GM21423 (cell line): Measurements from ENCODE around the gene FAM111A.
"Not testable (repeated sequence)": the region's sequence is repeated elsewhere in the genome, so short reads cannot be mapped to it uniquely, and the experiment has no call there.

ENCODE experiments used
- ATAC-seq: cut with Tn5 transposase; IDR thresholded peaks from one replicate; pipeline ENCODE4 v1.9.1; 2021; ENCODE audit warnings: mild to moderate bottlenecking, moderate library complexity; ENCODE audit not compliant: unreplicated experiment

The FAM111A gene, protein sequence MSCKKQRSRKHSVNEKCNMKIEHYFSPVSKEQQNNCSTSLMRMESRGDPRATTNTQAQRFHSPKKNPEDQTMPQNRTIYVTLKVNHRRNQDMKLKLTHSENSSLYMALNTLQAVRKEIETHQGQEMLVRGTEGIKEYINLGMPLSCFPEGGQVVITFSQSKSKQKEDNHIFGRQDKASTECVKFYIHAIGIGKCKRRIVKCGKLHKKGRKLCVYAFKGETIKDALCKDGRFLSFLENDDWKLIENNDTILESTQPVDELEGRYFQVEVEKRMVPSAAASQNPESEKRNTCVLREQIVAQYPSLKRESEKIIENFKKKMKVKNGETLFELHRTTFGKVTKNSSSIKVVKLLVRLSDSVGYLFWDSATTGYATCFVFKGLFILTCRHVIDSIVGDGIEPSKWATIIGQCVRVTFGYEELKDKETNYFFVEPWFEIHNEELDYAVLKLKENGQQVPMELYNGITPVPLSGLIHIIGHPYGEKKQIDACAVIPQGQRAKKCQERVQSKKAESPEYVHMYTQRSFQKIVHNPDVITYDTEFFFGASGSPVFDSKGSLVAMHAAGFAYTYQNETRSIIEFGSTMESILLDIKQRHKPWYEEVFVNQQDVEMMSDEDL

DNA sequence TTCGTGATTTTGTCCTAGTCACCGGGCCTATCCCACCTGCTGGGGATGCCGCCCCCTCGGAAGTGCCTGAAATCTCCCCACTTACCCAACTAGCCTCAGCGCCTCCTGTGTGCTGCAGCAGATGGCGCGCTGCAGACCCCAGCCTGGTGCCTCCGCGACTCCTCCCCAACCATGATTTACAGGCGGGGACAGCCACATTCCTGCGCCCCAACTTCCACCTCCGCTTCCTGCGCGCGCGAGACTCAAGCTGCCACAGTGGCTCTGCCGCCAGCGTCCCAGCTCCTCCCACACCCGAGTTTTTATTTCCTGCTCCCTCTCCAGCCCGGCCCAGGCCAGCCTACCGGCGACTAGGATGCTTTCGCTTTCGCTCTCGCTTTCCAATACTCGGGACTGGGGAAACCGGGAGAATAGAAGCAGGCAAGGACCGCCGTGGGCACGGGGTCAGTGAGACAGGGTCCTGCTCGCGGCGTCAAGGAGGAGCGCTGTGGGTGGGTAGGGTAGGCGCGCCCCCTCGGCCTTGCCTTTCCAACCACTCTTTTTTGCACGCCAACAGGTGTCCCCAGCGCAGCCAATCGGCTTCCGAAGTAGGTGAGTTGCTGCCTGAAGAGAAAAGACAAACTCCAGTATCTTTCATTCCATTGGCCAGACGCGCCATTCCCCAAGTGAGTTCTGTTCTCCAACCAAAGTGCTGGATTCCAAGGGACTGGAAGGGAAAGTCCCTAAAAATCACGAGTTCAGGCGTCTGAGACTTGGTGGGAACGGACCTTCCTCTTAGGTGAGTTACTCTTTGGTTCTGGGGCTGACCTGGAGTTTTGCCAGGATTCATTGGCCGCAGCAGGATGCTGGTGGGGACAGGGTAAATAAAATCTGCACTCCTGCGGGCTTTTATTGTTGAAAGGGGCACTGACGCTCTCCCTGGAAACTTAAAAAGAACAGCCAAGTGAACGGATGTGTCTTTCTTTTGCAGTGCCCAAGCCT, at the start of gene FAM111A:
Gene FAM111A, plus strand, starts transcription at position 327 of the 978 bp plus-strand sequence. CDS start 6,017 bp downstream, outside the sequence.
- peak; percentile 67 for ATAC-seq

DNA sequence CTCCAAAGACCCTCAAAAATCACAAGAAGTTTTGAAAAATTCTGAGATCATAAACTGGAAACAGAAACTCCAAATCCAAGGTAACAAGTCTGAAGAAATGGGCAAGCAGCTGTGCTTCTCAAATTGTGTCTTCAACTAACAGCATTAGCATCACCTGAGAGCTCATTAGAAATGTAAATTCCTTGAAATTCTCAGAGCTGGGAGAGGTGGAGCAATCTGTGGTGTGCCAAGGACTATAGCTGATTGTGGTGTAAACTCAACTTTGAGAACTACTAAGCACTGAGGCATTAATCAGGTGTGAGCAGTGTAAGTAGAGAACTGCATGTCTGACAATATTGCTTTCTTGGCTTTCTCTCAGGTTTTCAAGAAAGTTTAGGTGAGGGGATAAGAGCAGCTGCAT, 49.1 kb upstream of the FAM111A start:
- ATAC-seq, result not testable (repeated sequence)

DNA sequence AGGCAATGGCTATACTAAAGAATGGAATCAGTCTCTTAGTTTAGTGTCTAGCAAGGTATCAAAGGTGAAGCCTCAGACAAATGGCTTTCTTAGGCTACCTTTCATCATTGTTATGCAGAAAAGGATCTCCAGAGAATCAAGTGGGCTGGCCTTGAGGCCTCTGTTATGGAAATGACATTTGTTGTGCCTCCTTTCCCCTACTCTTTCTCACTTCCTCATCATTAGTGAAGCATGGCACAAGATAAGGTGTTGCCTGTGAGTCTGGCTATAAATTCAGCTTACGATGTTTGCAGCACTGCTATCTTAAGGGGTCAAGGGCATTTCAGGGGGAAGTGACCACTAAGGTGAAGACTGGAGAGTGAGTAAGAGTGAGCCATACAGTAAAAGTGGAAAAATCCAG, 47.4 kb upstream of the FAM111A start:
- peak; percentile 72 for ATAC-seq

DNA sequence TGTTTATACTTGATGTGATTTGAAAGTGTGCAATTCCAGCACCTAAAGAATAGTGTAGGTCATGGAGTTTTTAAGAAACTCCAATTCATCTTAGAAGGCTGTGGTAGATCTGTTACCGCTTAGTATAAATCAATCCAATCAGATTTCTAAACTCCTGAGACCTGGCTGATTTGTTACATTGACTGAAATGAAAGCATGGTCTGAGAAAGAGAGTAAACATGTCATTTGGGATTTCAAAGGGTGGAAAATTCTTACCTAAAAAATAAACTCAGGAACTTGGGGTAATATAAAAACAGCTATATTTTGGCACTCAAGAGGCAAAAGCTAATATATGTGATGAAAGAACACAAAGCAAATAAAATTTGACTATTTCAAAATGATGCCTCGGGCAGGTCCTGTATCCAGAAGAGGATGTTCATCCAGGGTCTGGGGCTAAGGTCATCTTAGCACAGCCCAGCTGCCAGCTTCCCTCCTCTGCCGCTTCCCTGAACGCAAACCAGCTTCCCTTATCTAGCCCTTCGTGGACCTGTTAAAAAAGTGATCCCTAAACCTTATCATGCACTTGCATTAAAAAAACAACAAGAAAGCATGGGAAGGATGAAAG, 46.6 kb upstream of the FAM111A start:
- not testable (repeated sequence) for ATAC-seq

DNA sequence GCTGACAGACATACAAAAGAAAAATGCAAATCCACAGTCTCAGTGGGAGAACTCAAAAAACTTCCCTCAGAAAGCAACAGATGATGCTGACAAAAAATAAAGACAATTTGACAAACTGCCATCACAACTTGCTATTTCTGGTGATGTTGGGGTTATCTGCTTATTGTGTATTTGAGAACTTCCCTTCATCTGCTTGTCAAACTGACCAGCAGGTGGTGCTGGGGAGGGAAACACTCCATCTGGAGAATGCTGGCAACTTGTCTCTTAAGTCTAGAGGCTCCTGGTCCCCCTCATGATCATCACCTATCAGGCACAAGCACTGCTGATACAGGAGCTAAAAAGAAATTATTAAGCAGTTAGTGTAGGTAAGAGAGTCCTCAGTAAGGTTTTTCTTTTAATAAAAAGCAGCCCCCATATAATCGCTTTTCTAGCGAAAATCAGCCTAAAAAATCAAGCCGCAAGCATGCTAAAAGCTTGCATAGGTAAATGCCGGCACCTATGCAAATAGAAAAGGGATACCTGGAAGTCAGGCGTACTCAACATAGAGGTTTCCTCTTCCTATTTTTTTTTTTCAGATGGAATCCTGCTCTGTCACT, 45.4 kb upstream of the FAM111A start:
- ATAC-seq, result no peak

DNA sequence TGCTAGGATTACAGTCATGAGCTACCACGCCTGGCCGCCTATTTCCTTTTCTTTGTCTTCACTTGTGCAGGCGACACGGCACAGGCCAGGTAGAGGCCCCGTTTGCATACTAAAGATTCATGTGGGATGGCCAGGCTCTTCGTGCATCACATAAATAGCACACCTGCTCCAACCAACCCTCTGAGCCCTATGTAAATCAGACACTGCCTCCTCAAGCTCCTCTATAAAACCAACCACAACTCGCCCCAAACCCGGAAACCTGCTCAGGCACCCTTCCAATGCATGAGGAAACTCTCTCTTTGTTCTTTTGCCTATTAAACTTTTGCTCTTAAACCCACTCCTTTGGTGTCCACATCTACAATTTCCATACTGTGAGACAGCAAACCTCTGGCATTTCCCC, 44.7 kb upstream of the FAM111A start:
- ATAC-seq, result not testable (repeated sequence)

DNA sequence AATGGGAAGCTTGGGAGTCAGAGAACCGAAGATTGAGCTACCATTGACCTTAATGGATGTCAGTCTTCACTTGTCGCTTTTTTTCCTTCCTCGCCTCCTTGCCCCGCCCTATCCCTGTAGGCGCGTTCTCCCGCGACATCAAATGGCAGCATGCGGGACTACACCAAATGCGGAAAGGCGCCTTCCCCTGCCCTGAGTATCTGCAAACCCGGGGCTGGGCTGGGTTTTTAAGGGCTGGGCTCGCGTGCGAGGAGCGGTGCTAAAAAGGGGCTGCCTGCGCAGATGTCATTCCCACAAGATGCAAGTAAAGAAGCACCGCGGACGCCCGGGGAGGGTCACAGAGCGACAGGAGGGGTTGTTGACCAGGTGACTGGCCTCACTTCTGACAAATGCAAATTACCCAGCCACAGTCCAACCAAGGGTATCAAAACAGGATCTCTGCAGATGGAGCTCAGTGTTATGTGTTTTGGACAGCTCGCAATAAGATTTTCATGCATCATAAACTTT, 40.3 kb upstream of the FAM111A start:
- peak; percentile 69 for ATAC-seq

DNA sequence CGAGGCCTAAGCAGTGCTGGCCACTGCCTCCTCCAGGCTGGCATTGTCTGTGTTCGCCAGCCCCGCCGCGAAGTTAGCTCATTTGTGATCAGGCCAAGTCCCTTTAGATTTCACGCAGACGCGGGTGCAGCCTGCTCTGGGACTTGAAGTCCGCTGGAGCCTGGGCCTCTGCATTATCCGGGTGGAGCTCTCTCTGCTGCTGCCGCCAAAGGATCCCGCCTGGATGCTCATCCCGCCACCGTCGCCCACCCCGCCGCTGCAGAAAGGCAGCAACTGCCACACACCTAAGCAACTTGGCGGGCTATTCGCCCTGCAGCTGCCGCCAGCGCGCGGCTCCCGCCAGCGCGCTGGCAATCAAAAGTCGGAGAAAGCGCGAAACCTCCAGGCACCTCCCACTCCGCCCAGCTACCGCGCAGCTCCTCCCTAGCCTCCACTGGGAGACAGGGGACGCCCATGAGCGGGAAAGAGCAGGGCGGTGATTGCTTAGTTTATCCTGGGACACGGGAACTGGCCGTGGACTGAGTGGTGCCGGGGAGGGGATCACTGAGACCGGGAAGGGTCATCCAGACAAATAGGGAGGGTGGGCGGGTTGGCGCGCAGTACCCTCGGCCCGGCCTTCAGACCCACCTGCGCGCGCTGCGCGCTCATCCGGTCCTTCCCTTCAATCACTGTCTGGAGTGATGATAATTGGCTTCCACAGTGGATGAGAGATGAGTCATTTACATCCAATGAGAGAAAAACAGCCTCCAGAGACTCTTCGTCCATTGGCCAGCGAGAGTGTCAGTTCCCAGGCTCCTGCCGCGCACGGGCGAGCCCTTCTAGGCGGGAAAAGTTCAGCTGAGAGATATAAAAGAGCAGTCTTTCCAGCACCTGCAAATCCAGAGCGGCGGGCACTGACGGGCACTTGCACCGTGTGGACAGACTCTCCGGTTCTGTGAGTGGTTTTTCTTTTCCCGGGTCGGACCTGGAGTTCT, 36.0 kb upstream of the FAM111A start, which contains the start of gene FAM111B:
Gene FAM111B, plus strand, starts transcription at position 875 of the 974 bp plus-strand sequence. CDS start 2,389 bp downstream, outside the sequence.
- peak; percentile 64 for ATAC-seq

DNA sequence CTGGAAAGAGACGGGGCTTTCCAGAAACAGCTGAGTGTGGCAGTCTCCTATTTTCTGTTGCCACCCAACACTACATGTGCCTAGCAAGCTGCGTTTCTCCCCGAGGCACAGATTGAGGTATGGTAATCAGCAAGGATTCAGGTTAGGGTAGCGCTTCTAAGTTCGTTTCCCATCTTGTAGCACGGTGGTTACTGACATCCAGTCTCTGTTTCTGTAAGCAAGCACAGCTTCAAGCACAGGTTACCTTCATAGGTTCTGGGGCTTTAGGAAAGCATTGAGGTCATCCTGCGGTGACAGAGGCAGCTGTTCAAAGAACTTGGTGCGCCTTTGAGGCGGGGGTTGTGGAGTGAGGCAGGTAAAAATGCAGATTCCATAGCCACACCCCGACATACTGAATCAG, 34.9 kb upstream of the FAM111A start:
- ATAC-seq, result peak; percentile 33

DNA sequence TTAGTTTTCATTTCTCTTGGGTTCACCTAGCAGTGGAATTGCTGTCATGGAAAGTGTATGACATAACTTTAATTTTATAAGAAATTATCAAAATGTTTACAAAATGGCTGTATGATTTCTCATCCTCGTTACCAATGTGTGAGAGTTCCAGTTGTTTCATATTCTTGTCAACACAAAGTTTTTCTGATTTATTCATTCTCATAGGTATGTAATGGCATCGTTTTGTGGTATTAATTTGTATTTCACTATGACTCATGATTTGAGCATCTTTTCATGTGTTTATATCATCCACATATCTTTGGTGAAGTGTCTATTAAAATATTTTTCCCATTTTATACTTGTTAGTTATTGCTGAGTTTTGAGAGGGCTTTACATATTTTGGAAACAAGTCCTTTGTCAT, 30.2 kb upstream of the FAM111A start:
- no peak for ATAC-seq

DNA sequence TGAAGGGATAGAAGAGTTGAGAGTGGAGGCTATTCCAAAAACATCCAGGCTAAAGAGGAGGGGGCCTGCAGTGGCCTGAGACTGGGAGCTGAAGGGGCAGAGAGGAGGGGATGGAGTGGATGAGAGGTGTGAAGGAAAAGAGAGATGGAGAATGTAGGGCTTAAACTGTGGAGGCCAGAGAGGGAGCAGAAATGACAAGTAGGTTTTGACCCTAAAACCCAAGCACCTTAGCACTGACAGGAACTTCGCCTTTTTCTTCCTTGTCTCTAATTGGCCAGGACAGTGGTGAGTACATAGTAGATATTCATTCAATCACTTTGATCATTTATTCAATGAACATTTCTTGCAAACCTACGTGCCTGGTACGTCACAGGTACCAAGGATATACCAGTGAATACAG, 28.3 kb upstream of the FAM111A start:
- ATAC-seq, result no peak

DNA sequence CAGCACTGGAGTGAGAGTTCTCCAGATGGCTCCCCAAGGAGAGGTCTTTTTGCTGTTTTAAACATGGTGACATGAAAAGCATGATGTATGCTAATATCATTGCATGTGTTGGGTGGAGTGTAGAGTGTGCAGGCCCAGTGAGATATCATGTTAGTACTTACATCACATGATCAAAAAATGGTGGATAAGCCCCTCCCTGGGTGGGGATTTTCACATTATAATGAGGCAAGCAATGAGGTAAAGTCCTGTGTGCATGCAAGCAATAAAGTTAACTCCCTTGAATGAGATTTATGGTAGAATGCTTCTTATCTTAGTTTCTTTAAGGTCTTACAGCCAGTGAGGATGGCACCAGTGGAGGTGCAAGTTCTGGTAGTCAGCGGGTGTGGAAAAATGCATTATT, 27.1 kb upstream of the FAM111A start:
- ATAC-seq, result no peak

DNA sequence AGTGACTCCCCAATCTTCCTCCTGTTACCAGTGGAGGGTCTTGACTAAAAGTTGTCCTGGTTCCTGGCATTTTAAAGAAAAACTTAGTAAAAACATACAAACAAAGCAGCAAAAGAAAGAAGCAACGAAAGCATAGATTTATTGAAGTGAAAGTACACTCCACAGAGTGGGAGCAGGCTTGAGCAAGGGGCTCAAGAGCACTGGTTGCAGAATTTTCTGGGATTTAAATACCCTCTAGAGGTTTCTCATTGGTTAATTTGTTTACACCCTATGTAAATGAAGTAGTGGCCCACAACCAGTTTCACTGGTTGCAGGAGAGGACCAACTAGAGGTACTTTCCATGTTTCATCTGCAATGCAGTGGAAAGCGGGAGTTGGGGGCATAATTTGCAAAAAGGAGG, 24.9 kb upstream of the FAM111A start:
- ATAC-seq, result no peak

DNA sequence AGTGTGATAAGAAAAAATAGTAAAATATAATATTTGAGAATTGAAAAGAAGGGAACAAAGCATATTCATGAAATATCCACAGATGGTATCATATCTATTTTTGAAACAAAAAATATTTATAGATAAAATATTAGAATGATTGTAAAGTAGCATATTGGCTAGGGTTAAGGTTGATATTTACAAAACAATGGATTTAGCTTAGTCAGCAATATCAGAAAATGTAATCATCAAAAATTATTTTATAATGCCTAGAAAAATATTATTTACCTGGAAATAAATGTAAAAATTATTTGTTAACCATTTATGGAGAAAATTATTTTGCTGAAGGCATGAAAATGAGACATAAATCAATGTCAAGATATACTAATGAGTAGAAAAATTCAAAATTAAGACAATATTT, 22.8 kb upstream of the FAM111A start:
- no peak for ATAC-seq

DNA sequence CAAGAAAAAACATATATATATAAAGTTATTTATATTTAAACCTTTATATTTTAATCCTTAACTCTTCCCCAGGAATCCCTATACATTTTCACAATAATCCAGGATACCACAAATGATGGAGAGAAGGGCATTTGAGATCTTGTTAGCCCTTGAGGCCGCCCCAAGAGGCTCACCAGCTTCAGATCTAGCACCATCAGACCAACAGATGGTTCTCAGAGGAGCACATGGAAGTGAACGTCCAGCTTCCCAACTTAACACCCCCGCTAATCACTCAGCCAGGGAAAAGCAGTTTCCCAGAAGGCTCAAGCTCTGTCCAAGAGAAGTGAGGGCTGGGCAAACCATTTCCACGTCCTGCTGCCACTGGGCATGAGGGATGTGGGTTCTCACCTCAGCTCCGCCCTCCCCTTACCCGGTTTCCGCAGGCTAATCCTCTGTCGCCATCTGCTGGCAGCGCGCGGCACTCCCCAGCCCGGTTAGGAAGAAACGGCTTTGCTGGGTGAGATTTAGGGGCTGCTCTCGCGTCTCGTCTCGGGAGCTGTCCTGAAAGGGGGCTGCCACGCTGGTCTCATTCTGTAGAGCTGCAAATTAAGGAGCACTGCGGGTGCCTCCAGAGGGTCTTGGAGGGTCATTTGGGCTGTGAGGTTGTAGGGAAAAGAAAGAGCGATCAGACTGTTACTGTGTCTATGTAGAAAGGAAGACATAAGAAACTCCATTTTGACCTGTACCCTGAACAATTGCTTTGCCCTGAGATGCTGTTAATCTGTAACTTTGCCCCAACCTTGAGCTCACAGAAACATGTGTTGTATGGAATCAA, 6.8 kb upstream of the FAM111A start:
- peak; percentile 93 for ATAC-seq

DNA sequence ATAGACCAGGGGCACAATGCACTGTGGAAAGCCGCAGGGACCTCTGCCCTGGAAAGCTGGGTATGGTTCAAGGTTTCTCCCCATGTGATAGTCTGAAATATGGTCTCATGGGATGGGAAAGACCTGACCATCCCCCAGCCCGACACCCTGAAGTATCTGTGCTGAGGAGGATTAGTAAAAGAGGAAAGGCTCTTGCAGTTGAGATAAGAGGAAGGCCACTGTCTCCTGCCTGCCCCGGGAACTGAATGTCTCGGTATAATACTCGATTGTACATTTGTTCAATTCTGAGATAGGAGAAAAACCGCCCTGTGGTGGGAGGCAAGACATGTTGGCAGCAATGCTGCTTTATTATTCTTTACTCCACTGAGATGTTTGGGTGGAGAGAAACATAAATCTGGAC, 6.1 kb upstream of the FAM111A start:
- not testable (repeated sequence) for ATAC-seq

DNA sequence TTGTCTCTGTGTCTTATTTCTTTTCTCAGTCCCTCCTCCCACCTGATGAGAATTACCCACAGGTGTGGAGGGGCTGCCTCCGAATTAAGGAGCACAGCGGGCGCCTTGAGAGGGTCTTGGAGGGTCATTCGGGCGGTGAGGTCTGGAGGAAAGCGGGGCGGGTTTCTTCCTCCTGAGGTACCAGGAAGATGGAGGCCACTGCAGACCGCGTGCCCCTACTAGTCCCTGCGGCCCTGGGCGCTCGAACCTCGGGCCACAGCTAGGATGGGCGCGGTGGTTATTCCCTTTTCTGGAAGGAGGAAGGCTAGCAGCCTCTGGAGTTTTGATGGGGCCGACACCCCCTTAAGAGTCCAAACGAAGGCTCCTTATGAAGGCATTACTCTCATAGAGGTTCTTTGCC, 5.5 kb upstream of the FAM111A start:
- no peak for ATAC-seq

DNA sequence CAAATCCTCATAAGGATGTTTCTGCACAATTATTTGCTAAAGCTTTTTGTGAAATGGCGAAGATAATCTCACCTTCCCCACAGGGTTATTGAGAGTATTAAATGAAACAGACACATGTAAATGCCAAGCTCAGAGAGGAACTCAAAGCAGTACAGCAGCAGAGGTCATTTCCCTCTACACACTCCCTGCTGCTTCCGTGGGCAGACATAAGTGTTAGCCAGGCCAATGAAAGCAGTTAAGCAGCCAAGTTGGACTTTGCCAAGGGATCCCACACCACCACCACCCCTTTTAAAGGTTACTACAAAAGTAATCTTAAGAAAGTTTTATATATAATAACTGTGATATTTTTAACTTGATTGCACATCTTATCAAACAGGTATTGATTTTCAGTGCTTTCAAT, 4.0 kb upstream of the FAM111A start:
- ATAC-seq, result no peak
